GM10266 (cell line): ENCODE data around the gene PCCB.
A peak's percentile ranks its signal among the peaks of the same experiment; 100 is the strongest.
"Not testable (repeated sequence)": the region's sequence is repeated elsewhere in the genome, so short reads cannot be mapped to it uniquely, and the experiment has no call there.

Source experiments
- DNase-seq: peaks from one replicate; pipeline ENCODE4 v3.0.0; 2012; ENCODE audit errors: extremely low spot score
- TF ChIP-seq, protein P1 (sequence below): IDR thresholded peaks from 2 replicates; pipeline ENCODE4 v1.5.1; 2012; ENCODE audit warnings: mild to moderate bottlenecking, low read depth; ENCODE audit not compliant: control insufficient read depth, insufficient read depth; ENCODE audit errors: missing control alignments

PCCB gene

GRCh38 chr3:136351351-136351750 is 101.2 kb downstream of the PCCB start:
- TF ChIP-seq, protein P1, sequence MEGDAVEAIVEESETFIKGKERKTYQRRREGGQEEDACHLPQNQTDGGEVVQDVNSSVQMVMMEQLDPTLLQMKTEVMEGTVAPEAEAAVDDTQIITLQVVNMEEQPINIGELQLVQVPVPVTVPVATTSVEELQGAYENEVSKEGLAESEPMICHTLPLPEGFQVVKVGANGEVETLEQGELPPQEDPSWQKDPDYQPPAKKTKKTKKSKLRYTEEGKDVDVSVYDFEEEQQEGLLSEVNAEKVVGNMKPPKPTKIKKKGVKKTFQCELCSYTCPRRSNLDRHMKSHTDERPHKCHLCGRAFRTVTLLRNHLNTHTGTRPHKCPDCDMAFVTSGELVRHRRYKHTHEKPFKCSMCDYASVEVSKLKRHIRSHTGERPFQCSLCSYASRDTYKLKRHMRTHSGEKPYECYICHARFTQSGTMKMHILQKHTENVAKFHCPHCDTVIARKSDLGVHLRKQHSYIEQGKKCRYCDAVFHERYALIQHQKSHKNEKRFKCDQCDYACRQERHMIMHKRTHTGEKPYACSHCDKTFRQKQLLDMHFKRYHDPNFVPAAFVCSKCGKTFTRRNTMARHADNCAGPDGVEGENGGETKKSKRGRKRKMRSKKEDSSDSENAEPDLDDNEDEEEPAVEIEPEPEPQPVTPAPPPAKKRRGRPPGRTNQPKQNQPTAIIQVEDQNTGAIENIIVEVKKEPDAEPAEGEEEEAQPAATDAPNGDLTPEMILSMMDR: no peak
- no peak for DNase-seq

- TF ChIP-seq, protein P1: no peak
- DNase-seq: no peak
Measured at GRCh38 chr3:136351905-136352304, 101.8 kb downstream of the PCCB start.

GRCh38 chr3:136353461-136353860 is 103.3 kb downstream of the PCCB start:
- TF ChIP-seq, protein P1: no peak
- DNase-seq: peak; percentile 16

- TF ChIP-seq, protein P1: no peak
- no peak for DNase-seq
Measured at GRCh38 chr3:136366289-136366688, 116.1 kb downstream of the PCCB start.

GRCh38 chr3:136375800-136376199 is 125.7 kb downstream of the PCCB start:
- not testable (repeated sequence) for DNase-seq

GRCh38 chr3:136377508-136377907 is 127.4 kb downstream of the PCCB start:
- no peak for DNase-seq
- TF ChIP-seq, protein P1: no peak

DNA sequence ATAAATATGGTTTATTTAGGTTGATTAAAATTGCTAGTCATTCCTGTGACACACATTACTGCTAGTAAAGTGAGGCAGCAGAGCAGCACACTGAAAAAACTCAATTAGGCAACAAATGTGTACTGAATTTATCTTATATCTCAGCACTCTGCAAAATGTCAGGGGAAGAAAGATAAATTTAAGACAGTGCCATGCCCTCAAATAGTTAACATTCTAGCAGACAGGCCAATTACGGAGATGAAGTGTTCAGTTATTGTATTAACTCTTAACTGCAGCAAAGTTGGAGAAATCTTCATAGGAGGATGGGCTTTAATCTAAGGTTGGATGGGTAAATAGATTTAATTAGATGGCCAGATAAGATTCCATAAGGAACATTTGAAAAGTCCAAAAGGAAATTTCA is 127.9 kb downstream of the PCCB start:
- DNase-seq: no peak
- TF ChIP-seq, protein P1: no peak
